ENCODE data around the gene TEX26. TPM values are rescaled to one million over a fixed set of nuclear protein-coding genes. Genes with fewer than 3 reads are reported as not detected.

Gene TEX26
- total RNA-seq = not detected
- polyA plus RNA-seq = not detected

GRCh38 chr13:30932481-30933353, at the start of gene TEX26:
Gene TEX26, plus strand, starts transcription at chr13:30932656. Its CDS starts 60 bp downstream, at chr13:30932716.
- no peaks in the 10 kb centered on the region for H3K9me3 ChIP-seq
- intact Hi-C loops (cut with DNase I) = no loop called here
- TF ChIP-seq EP300 (IDR thresholded peaks at IDR 0.05) (no peak), POLR2A (IDR thresholded peaks at IDR 0.05) (no peak), POLR2AphosphoS5 (IDR thresholded peaks at IDR 0.05) (no peak), CTCF (IDR thresholded peaks at IDR 0.05) (no peak)
- H3K27me3 ChIP-seq = peaks cover 0 to 3% (median 0%) of the 10 kb centered on the region in 3 donors
- H3K4me1 ChIP-seq = no peaks in the 10 kb centered on the region
- H3K4me3 ChIP-seq = peak within 1 kb of the TSS in 1 of 4 donors; percentile 6
- H3K36me3 ChIP-seq = no peaks in the 10 kb centered on the region
- 44 to 68% methylated on average over 32 of the region's 32 CpGs for WGBS, 2 donors
- H3K27ac ChIP-seq = no peak within 1 kb of the TSS
- no peak for DNase-seq

GRCh38 chr13:30882996-30883766, 49.3 kb upstream of the TEX26 start:
- Histone ChIP-seq H3K27me3 (no peaks in the 10 kb centered on the region), H3K36me3 (no peaks in the 10 kb centered on the region), H3K4me1 (peaks cover 0 to 29% (median 18%) of the 10 kb centered on the region in 4 donors), H3K9me3 (no peaks in the 10 kb centered on the region), H3K4me3 (no peak overlapping the region), H3K27ac (peak overlapping the region in 2 of 4 donors; percentile 37 to 62)
- DNase-seq = no peak
- 82 to 84% methylated on average over 13 of the region's 13 CpGs for WGBS, 2 donors
- intact Hi-C loops (cut with DNase I) = no loop called here
- TF ChIP-seq EP300 (IDR thresholded peaks at IDR 0.05) (no peak), POLR2AphosphoS5 (IDR thresholded peaks at IDR 0.05) (no peak), POLR2A (IDR thresholded peaks at IDR 0.05) (no peak), CTCF (IDR thresholded peaks at IDR 0.05) (no peak)

GRCh38 chr13:30884543-30884942, 47.9 kb upstream of the TEX26 start:
- no peaks in the 10 kb centered on the region for H3K36me3 ChIP-seq
- no peaks in the 10 kb centered on the region for H3K9me3 ChIP-seq
- no peak overlapping the region for H3K27ac ChIP-seq
- intact Hi-C loops (cut with DNase I) = no loop called here
- WGBS, 2 donors = 86 to 87% methylated on average over 5 of the region's 5 CpGs
- TF ChIP-seq EP300 (IDR thresholded peaks at IDR 0.05) (no peak), POLR2A (IDR thresholded peaks at IDR 0.05) (no peak), POLR2AphosphoS5 (IDR thresholded peaks at IDR 0.05) (no peak), CTCF (IDR thresholded peaks at IDR 0.05) (no peak)
- H3K4me3 ChIP-seq = no peak overlapping the region
- no peak for DNase-seq
- H3K4me1 ChIP-seq = peaks cover 0 to 29% (median 18%) of the 10 kb centered on the region in 4 donors
- H3K27me3 ChIP-seq = no peaks in the 10 kb centered on the region

GRCh38 chr13:30889196-30889690, 43.2 kb upstream of the TEX26 start:
- Histone ChIP-seq H3K27me3 (no peaks in the 10 kb centered on the region), H3K9me3 (no peaks in the 10 kb centered on the region), H3K36me3 (no peaks in the 10 kb centered on the region), H3K4me3 (no peak overlapping the region), H3K27ac (no peak overlapping the region), H3K4me1 (no peaks in the 10 kb centered on the region)
- TF ChIP-seq EP300 (IDR thresholded peaks at IDR 0.05) (no peak), POLR2A (IDR thresholded peaks at IDR 0.05) (no peak), CTCF (IDR thresholded peaks at IDR 0.05) (no peak), POLR2AphosphoS5 (IDR thresholded peaks at IDR 0.05) (no peak)
- intact Hi-C loops (cut with DNase I) = no loop called here
- 91 to 94% methylated on average over 3 of the region's 3 CpGs for WGBS, 2 donors
- DNase-seq = no peak

Measured in sigmoid colon (tissue), 7 donors.